Osteoblast (primary cell): ENCODE data around the gene SFT2D2. TPM values are rescaled to one million over a fixed set of nuclear protein-coding genes. Genes with fewer than 3 reads are reported as not detected.

ENCODE experiments used
- DNase-seq: peaks from one replicate; pipeline ENCODE4 v3.0.0; 2011; ENCODE audit warnings: low spot score, mixed read lengths; ENCODE audit not compliant: insufficient read length; ENCODE audit errors: missing footprints
- H2AFZ ChIP-seq: 2 replicates; pipeline ENCODE4 v1.6.0; 2011; ENCODE audit warnings: mild to moderate bottlenecking, low read length
- H3K27ac ChIP-seq: 2 replicates; pipeline ENCODE4 v1.5.1; 2011; ENCODE audit warnings: mild to moderate bottlenecking, low read depth, low read length, moderate library complexity
- H3K27me3 ChIP-seq: 2 replicates; pipeline ENCODE4 v1.6.0; 2012; ENCODE audit warnings: mild to moderate bottlenecking, control low read depth, inconsistent platforms, low read length, moderate library complexity; ENCODE audit not compliant: insufficient read depth
- H3K36me3 ChIP-seq: 2 replicates; pipeline ENCODE4 v1.5.1; 2011; ENCODE audit warnings: mild to moderate bottlenecking, low read length, control low read depth, moderate library complexity; ENCODE audit not compliant: insufficient read depth
- H3K4me1 ChIP-seq: 2 replicates; pipeline ENCODE4 v1.5.1; 2011; ENCODE audit warnings: mild to moderate bottlenecking, low read length, control low read depth, moderate library complexity; ENCODE audit not compliant: insufficient read depth
- H3K4me2 ChIP-seq: 2 replicates; pipeline ENCODE4 v1.6.0; 2011; ENCODE audit warnings: mild to moderate bottlenecking, low read length; ENCODE audit not compliant: insufficient read depth
- H3K4me3 ChIP-seq: fragments of 200-600 bp; sonication (generic); 3 replicates; pipeline ENCODE4 v1.5.1; 2012; ENCODE audit warnings: mild to moderate bottlenecking, low read length, inconsistent platforms; ENCODE audit not compliant: insufficient read depth
- H3K79me2 ChIP-seq: 2 replicates; pipeline ENCODE4 v1.6.0; 2012; ENCODE audit warnings: mild to moderate bottlenecking, low read length, control low read depth, inconsistent platforms; ENCODE audit not compliant: insufficient read depth
- H3K9me3 ChIP-seq: 2 replicates; pipeline ENCODE4 v1.5.1; 2011; ENCODE audit warnings: low read depth, low read length, control low read depth
- H4K20me1 ChIP-seq: 2 replicates; pipeline ENCODE4 v1.6.0; 2012; ENCODE audit warnings: mild to moderate bottlenecking, low read length, control low read depth; ENCODE audit not compliant: insufficient read depth
- CTCF ChIP-seq: IDR thresholded peaks from 2 replicates; pipeline ENCODE4 v1.5.1; 2011; ENCODE audit warnings: mild to moderate bottlenecking, low read depth, low read length, moderate library complexity; ENCODE audit errors: extremely low read depth
- small RNA-seq: library from RNA; depleted of rRNA; stranded (forward); fragments of <200 nt; gene quantifications from one replicate; pipeline ENCODE3, GENCODE V24; 2012
- total RNA-seq: library from RNA; depleted of rRNA; stranded (reverse); fragments of >200 nt; gene quantifications from 2 replicates; pipeline ENCODE4 v1.2.3, GENCODE V29; 2012

SFT2D2 gene
- total RNA-seq, 1 donor = 60.8 TPM

- no peak overlapping the region for H3K4me3 ChIP-seq
- H3K4me2 ChIP-seq = no peak overlapping the region
- peaks cover 11% of the 10 kb centered on the region for H3K4me1 ChIP-seq
- DNase-seq = no peak
- H3K27me3 ChIP-seq = no peaks in the 10 kb centered on the region
- H3K9me3 ChIP-seq = no peaks in the 10 kb centered on the region
- H3K27ac ChIP-seq = no peak overlapping the region
- no peaks in the 10 kb centered on the region for H3K79me2 ChIP-seq
- no peak overlapping the region for H2AFZ ChIP-seq
- no peak for TF ChIP-seq CTCF
- H4K20me1 ChIP-seq = no peaks in the 10 kb centered on the region
- H3K36me3 ChIP-seq = no peaks in the 10 kb centered on the region
These were observed 72.6 kb downstream of the SFT2D2 start for GRCh38 chr1:168298446-168298845.

GRCh38 chr1:168300626-168301025 is 74.8 kb downstream of the SFT2D2 start:
- DNase-seq = no peak
- H3K4me2 ChIP-seq = no peak overlapping the region
- no peak overlapping the region for H2AFZ ChIP-seq
- no peaks in the 10 kb centered on the region for H3K27me3 ChIP-seq
- H3K9me3 ChIP-seq = no peaks in the 10 kb centered on the region
- no peak overlapping the region for H3K27ac ChIP-seq
- TF ChIP-seq CTCF = no peak
- no peak overlapping the region for H3K4me3 ChIP-seq
- H3K79me2 ChIP-seq = no peaks in the 10 kb centered on the region
- H3K4me1 ChIP-seq = peaks cover 11% of the 10 kb centered on the region
- H3K36me3 ChIP-seq = no peaks in the 10 kb centered on the region
- no peaks in the 10 kb centered on the region for H4K20me1 ChIP-seq

DNA sequence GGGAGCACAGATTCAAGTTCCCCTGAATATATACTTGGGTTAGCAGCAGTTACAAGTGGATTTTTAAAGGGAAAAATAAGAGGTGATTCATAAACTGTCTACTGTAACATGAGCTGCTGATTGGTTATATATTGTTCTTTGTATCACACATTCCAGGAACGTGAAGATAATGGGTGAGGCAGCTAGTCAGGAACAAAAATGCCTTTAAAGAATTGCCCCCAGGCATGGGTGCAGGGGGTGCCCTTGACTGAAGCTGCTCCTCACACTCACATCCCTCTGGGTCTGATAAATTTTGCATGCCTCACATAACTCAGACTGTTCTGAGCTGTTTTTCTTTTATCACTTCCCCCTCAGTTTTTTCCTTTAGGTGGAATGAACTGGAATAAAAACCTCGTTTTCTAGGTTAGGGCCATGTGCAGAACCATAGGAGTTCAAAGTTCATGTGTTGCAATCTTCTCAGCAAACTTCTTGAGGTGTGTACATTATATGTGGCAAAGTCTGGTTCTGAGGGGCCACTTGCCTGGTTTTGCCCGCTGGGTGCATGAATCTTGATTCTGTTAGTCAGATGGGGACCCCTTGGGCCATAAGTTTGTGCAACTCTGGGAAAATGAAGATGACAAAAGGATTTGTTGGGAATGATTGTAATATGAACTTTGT is 76.0 kb downstream of the SFT2D2 start:
- no peaks in the 10 kb centered on the region for H3K27me3 ChIP-seq
- H3K4me2 ChIP-seq = peak overlapping the region; percentile 46
- peak; percentile 88 for DNase-seq
- no peak overlapping the region for H3K4me3 ChIP-seq
- H3K36me3 ChIP-seq = no peaks in the 10 kb centered on the region
- no peaks in the 10 kb centered on the region for H3K9me3 ChIP-seq
- no peak overlapping the region for H3K27ac ChIP-seq
- H3K4me1 ChIP-seq = peaks cover 11% of the 10 kb centered on the region
- no peaks in the 10 kb centered on the region for H4K20me1 ChIP-seq
- H2AFZ ChIP-seq = no peak overlapping the region
- no peak for TF ChIP-seq CTCF
- no peaks in the 10 kb centered on the region for H3K79me2 ChIP-seq

Small RNAs within 50 kb of the gene (small RNA-seq; reads per million reads assigned to genes)
- gene AL021397.1 = not detected
- not detected for gene RNU6-1310P

Other genes starting within 250 kb of the SFT2D2 start
- gene GPR161, start 89.1 kb upstream of the SFT2D2 start, total RNA-seq = 13.8 TPM in 2 replicates
- gene TIPRL, start 47.0 kb upstream of the SFT2D2 start, total RNA-seq = 30.6 and 30.8 TPM in 2 replicates
- 1.1 and 1.5 TPM in 2 replicates for gene TBX19, start 54.9 kb downstream of the SFT2D2 start, total RNA-seq